ENCODE measurements around the gene GET3.
A peak's percentile ranks its signal among the peaks of the same experiment; 100 is the strongest.

GET3 gene

DNA sequence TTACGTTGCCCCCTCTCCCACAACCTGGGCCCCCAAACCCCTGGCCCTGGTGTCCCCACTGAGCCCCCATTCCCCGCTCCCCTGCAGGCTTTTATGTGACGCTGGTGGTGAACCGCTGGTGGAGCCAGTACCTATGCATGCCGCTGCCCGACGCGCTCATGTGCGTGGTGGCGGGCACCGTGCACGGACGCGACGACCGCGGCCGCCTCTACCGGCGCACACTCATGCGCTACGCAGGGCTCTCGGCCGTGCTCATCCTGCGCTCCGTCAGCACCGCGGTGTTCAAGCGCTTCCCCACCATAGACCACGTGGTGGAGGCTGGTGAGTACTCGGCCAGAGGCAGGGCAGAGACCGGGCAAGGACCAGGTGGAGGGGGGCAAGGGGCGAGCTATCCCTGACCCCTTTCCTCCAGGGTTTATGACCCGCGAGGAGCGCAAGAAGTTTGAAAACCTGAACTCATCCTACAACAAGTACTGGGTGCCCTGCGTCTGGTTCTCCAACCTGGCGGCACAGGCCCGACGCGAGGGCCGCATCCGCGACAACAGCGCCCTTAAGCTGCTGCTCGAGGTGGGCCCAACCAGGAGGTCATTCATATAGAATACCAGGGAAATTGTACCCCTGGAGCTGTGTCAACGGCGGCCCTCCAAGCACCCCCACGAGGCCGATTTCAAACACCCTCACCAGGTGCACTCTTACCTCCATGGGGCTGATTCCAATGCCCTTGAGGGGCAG lies 17.3 kb downstream of the GET3 start:
- no peak for DNase-seq

DNA sequence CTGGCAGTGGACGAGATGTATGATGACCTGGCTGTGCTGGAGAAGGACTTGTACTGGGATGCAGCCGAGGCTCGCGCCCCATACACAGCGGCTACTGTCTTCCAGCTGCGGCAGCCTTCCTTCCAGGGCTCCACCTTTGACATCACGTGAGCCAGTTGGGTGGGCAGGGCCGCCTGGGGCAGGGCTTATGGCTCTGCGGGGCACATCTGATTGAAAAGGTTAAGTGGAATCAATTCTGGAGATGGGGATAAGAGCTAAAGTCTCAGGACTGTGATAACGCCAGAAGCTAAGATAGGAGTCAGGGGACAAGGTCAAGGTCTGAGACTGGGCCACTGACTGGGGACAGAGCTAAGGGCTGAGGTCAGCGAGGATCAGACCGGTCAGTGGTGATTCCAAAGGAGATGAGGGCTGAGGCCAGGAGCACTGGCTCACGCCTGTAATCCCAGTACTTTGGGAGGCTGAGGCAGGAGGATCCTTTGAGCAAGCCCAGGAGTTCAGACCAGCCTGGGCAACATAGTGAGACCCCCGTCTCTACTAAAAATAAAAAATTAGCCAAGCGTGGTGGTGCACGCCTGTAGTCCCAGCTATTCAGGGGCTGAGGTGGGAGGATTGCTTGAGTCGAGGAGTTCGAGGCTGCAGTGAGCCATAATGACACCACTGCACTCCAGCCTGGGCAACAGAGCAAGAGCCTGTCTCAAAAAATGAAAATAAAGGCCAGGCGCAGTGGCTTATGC lies 19.0 kb downstream of the GET3 start:
- DNase-seq, result no peak

DNA sequence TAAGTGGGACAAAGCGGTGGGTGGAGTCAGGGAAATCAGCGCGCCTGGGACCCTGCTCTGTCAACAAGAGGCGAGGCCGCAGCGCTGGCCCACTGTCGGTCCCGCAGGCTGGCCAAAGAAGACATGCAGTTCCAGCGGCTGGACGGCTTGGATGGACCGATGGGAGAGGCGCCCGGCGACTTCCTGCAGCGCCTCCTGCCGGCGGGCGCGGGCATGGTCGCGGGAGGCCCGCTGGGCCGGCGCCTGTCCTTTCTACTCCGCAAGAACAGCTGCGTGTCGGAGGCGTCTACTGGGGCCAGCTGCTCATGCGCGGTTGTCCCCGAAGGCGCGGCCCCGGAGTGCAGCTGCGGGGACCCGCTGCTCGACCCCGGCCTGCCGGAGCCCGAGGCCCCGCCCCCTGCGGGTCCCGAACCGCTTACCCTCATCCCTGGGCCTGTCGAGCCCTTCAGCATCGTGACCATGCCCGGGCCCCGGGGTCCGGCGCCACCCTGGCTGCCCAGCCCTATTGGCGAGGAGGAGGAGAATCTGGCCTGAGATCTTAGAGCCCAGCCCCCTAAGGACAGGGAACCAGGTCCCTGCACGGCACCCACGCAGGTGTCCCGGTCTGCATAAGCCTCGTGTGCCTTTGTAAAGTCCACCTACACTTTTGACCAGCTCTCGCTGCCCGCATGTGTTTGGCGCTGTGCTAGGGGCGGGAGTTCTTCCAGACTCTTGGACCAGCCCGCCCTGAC lies 20.4 kb downstream of the GET3 start:
- peak; percentile 66 for DNase-seq

DNA sequence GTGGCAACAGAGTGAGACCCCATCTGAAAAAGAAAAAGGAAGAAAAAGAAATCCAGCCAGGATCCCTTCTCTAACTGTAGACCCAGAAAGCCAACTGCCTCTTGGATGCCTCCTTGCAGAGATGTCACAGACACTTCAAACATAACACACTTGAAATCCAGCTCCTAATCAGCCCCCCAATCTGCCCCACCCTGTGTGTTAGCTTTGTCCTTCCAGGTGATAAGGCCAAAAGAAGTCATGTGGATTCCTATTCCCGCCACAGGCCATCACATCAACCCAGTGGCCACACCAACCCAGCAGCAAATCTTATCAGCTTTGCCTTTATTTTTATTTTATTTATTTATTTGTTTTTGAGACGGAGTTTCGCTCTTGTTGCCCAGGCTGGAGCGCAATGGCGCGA lies 22.4 kb downstream of the GET3 start:
- DNase-seq, result no peak

DNA sequence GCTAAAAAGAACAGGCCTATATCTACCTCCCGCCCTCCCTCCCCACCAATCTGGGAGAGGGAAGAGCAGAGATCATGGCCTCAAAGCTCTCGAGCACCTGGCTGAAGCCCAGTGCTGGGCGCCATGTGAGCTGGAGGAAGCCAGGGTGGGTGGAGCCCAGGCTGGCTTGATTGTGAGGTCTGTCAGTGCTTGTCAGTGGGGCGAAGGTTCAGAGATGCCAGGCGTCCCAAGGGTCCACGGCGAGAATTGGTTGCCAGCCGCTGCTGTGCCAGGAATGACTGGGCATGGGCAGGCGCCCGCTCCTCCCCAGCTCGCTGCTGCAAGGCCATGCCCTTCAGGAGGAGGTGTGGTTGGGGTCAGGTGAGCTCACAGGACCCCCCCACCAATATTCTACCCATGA lies 25.8 kb downstream of the GET3 start:
- DNase-seq, result no peak

DNA sequence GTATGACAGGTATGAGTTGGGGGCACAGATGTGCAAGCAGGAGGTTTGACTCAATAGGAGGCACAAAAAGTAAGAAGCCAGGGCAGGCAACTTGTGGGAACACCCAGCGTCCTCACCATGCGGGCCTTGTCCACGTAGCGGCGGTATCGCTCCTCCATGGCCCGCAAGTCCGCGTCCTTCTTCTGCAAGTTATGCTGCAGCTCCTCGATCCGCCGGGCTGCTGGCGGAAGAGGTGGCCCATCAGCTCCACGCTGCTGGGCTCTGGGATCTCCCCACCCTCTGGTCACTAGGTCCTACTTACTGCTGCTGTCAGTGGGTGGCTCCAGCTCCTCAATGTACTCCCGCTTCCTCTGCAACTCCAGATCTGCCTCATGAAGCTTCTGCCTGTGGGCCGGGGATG lies 27.4 kb downstream of the GET3 start:
- no peak for DNase-seq

DNA sequence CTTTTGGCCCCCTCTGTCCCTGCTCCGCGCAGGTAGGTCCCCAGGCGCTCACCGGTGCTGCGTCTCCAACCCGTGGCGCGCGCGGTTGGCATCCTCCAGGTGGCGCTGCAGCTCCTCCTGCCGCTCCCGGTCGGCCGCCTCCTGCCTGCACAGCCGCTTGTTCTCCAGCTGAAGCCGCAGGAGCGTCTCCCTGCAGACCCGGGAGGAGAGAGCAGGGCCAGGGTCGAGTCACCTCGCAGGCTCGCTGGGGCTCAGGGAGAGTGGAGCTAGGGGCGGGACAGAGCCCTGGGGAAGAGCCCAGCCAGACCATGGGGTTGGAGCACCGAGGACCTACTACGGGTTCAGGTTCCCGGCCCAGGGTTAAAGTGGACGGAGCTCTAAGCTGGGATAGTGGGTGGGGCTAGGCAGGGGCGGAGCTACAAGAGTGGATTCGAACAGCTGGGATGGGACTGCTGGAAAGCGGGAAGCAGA lies 28.8 kb downstream of the GET3 start:
- DNase-seq, result peak; percentile 80

DNA sequence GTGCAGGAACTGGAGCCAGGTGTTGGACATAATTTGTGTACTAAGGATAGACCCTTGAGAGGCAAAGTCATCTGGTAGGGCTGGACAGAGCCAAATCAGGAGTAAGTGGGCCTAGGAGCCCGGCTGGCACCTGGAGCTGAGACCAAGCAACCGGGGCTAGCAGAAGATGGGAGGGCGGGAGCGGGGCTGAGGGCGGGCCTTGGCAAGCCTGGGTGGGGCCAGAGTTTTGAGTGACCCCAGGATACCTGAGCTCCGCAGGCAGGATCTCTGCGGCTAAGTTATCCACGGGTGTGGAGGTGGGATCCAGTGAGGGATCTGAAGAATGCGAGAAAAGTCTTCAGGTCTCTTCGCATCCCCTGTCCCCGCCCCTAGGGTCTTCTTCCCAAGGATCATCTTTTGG lies 29.9 kb downstream of the GET3 start:
- DNase-seq, result no peak

DNA sequence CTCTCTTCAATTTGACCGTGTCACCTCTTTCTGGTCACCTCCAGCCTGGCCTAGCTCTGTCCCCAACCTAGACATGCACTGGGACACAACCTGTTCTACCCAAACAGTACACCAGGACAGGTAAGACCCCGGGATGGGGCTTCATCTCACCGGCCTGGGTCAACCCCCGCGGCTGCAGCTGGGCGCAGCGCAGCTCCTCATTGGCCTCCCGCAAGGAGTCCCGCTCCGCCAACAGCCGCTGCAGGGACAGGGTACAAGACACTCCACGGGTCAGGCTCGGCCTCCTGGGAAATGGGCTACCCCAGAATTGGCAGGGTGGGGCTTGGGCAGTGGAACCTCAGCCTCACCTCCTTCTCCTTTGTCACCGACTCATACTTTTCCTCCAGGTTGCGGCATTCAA lies 30.4 kb downstream of the GET3 start:
- DNase-seq, result no peak

DNA sequence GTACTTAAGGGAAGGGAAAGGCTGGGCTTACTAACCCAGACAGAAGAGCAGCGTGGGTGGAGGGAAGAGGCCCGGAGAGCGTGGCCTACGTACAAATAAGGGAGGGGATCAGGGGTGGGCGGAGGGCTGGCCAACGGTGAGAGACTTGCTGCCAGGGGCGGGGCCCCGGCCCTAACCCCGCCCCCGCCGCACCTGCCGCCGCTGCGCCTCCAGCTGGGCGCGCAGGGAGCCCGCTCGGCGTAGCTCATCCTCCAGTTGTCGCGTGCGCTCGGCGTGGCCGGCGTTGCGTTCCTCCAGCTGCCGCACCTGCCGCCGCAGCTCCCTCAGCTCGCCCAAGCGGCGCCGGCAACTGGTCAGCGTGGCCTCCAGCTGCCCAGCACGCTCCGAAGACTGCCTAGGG lies 32.4 kb downstream of the GET3 start:
- DNase-seq, result no peak

DNA sequence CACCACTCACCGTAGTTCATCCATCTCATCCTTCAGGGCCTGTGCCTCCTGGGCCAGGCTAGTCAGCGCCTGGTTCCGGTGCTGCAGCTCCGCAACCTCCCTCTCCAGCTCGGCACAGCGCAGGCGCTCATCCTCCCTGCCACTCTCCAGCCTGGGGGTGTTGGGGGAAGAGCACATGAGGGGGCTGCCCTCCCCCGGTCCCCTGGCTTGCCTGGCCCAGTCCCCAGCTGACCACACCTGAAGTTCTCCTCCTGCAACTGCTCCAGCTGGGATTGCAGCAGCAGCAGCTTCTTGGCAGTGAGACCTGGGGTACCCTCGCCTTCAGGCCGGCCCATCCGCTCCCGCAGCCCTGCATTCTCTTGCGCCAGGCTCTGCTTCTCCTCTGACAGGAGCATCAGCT lies 33.6 kb downstream of the GET3 start:
- no peak for DNase-seq

DNA sequence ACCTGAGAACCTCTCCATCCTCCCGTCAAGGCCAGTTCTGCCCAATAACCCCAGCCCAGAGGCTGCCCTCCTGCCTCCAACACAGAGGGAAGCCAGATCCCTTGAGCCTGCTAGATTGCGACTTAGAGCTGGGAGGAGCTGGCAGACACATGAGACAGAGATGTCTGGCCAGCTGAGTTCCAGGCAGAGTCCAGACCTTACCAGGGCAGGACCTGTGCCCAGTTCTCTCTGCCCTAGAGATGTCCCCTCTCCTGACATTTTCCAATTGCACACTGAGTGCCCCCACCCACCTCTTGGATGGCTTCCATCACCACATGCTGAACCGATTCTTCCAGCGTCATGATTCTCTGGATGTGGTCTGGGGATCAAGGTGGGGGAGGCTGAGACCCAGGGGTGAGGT lies 35.0 kb downstream of the GET3 start:
- DNase-seq, result no peak

DNA sequence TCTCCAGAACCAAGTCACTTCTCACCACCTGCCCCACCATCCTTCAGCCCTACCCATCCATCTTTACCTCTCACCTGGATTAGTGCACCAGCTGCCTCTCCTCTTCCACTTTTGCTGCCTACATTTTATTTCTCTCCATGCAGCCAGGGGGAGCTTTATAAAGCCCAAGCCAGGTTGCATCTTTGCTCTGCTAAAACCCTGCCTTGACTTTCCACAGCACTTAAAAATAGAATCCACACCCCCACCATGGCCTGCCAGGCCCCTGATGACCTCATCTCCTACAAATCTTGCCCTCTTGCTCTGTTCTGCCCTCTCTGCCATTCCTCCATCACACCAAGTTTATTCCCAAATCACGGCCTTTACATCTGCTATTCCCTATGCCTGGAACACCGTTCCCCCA lies 36.3 kb downstream of the GET3 start:
- peak; percentile 63 for DNase-seq

DNA sequence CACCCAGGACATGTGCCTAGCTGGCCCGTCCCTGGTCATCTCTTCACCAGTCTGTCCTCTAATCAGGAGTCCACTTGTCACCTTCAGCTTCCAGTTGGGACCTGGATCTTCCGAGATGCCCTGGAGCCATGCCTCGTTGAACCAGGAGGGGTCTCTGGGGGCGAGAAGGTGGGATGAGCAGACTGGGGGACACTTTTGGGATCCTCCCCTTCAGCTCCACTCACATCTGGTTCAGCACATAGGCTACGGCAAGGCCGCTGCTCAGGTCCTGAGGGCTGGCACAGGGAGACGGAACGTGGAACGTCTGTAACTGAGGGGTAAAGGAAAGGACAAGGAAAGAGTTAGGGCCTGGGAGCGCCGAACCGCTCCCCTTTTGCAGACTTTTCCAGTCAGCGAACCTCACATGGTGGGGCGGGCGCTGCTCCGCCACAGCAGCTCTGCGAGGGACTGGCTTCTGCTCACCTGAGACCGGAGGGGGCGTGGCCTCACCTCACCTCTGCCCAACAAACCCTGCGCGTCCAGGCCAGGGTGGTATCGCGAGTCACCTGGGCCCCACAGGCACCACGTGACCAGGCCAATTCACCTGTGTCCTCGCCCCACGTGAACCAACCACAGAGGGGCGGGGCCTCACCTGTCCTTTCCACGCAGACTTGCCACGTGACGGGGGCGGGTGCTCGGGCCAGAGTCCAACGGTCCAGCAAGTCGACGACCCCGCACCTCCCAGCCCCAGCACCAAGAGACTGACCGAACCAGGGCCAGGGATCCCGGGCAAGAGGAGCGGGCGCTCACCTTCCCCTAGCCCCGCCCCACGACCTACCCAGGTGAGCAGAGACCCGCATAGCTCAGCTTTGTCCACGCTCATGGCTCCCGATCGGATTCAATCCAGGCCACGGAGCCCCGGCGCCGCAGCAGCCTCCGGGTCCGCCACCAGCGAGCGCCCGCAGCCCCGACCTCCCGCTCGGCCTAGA lies 37.6 kb downstream of the GET3 start, which contains the start of gene HOOK2:
Gene HOOK2, minus strand, starts transcription at position 965 of the 968 bp plus-strand sequence. Its CDS starts 103 bp downstream, at position 862.
- no peak for DNase-seq

DNA sequence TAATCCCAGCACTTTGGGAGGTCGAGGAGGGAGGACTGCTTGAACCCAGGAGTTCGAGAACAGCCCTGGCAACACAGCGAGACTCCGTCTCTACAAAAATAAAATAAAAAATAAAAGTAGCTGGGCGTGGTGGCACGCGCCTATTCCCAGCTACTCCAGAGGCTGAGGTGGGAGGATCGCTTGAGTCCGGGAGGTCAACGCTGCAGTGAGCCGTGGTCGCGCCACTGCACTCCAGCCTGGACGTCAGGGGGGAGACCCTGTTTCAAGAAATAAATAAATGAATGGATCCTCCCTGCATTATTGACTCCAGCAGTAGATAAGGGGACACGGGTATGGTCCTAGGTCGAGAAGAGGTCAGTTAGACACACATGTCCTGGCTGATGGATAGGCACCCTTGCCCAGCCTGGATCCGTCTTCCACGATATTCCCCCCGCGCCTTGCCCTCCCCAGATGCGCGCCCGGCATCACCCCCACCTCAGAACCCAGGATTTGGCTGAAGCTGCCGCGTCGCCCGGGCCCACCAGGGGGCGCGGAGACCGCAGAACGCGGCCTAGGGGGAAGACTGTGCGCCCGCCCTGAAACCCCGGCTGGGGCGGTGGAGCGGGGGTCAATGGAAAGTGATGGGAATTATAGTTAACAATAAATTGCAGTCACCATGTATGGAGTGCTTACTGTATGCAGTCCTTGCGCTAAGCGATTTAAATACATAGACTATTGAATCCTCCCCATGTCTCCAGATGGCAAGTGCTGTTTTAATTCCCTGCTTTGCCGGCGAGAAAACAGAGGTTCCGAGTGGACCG lies 40.1 kb downstream of the GET3 start:
- DNase-seq, result peak; percentile 82

DNA sequence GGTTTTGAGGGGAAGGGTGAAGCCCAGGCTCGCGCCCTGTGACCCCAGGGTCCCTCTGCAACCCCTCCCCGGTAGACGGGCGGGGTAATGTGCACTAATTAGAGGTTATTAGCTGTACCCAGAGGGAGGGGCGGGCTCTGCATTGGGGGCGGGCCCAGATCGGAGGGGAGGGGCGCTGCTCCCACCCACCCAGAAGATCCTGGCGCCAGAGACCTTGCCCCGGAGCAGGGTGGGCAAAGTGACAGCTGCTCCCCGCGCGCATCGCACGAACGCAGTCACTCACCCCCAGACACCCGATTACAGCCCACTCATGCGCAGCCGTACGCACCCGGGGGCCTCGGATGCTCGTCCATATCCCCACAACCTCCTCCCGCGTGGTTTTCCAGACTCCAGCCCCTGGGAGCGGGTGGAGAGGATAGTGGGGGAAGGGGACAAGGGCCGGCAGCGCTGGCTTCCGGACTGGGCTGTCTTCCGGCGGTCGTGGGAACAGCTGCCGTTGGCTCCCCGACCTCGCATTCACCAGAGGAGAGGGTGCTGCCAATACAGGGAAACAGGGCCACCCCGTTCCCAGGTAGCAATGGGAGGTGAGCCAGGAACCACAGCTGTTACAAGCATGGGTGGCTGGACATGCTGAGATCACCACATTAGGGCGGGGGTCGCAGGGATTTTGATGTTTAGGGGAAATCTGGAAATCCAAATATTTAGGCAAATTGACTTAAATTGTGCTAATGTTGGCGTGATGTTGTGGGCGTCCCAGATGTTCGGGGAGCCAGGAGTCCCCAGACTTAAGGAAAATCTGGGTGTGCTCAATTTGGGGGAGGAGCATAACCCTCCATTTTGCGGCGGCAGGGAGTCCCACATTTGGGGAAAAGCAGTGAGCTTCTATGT lies 41.0 kb downstream of the GET3 start:
- peak; percentile 86 for DNase-seq

DNA sequence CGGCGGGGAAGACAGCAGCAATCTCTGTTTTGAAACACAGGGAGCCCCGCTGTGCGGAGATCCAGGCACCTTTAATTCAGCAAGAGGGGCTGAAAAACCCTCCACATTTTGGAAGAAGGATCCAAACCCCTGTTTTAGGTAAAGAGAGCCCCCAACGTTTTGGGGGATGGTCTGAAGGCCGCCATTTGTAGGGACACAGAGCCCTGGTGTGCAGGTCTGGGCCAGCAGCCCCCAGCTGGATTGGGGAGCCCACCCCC lies 41.5 kb downstream of the GET3 start:
- DNase-seq, result no peak

DNA sequence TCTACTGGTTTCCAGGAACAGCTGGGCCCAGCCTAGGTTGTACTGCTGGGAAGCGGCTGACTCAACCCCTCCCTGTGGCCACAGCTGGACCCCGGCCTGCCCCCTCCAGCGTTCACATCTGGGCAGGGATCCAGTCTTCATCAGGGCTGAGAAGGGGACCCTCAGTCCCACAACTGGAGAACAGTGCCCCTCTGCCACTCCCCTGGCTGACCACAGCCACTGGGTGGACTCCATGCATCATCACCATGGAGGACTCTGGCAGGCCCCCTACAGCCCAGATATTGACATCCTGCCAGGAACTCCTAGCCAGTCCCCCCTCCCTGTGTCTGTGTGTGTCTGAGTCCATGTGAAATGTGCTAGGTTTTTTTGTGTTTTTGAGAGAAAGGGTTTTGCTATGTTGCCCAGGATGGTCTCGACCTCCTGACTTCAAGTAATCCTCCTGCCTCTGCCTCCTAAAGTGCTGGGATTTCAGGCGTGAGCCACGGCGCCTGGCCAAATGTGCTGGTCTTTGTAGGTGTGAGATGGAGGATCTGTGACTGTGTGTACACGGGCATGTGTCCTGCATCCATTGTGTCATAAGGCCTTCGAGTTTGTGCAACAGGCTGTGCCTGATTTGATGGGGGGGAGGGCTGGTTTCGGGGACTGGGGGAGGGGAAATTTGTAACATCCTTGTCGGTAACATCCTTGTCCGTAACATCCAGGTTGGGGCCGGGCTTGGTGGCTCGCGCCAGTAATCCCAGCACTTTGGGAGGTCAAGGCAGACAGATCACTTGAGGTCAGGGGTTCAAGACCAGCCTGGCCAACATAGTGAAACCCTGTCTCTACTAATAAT lies 42.1 kb downstream of the GET3 start:
- DNase-seq, result peak; percentile 95

DNA sequence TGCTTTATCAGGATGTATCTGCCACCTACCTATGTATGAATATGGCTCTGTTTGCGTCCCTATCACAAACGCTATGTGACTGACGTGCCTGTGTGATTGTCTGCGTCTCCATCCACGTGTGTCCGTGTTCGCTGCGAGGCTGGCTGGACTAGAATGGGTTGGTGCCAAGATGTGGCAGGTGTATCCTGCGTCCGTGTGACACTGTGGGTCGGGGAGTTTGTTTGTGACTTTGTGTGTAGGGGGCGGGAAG lies 44.8 kb downstream of the GET3 start:
- no peak for DNase-seq

Measured in fibroblast of skin of scalp (primary cell).